ENCODE measurements around the gene EGLN2. TPM values are rescaled to one million over a fixed set of nuclear protein-coding genes. Genes with fewer than 3 reads are reported as not detected.
A peak's percentile ranks its signal among the peaks of the same experiment; 100 is the strongest.

Gene EGLN2
- polyA plus RNA-seq, 1 donor from 2014 or later = 181 TPM

- Mint-ChIP-seq H3K9me3 (no peaks in the 10 kb centered on the region), H3K4me3 (peak overlapping the region in 1 of 4 donors; percentile 54), H3K27ac (peak overlapping the region in 1 of 3 donors; percentile 18)
Observed at GRCh38 chr19:40785526-40785925, 13.5 kb upstream of the EGLN2 start.

GRCh38 chr19:40786060-40787037 lies 12.6 kb upstream of the EGLN2 start:
- H3K4me3 Mint-ChIP-seq = peak overlapping the region in 1 of 4 donors; percentile 54
- H3K27me3 Mint-ChIP-seq = no peaks in the 10 kb centered on the region
- H3K9me3 Mint-ChIP-seq = no peaks in the 10 kb centered on the region
- H3K4me1 Mint-ChIP-seq = peaks cover 0 to 9% (median 8%) of the 10 kb centered on the region in 3 donors
- H3K36me3 Mint-ChIP-seq = peaks cover 5% of the 10 kb centered on the region
- peak overlapping the region in 1 of 3 donors; percentile 59 for H3K27ac Mint-ChIP-seq

More at GRCh38 chr19:40785526-40785925, 13.5 kb upstream of the EGLN2 start:
- Mint-ChIP-seq H3K4me1 (peaks cover 3 to 12% (median 11%) of the 10 kb centered on the region in 3 donors), H3K27me3 (no peaks in the 10 kb centered on the region), H3K36me3 (peaks cover 6% of the 10 kb centered on the region)

DNA sequence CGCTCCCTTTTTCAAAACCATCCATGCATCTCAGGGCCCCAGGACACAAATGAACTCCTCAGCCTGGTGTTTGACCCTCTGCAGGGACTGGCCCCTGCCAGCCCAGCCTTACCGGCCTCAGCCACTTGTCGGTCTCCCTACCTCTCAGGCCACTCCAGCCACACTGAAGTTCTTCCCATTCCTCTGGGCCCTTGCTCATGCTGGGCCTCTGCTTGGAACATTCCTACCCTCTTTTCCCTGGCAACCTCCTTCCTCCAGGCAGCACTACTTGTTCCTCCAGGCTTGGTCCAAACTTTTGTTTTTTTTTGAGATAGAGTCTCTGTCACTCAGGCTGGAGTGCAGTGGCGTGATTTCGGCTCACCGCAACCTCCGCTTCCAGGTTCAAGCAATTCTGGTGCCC lies 7.6 kb upstream of the EGLN2 start:
- Mint-ChIP-seq H3K9me3 (no peaks in the 10 kb centered on the region), H3K36me3 (peaks cover 3% of the 10 kb centered on the region), H3K4me1 (peaks cover 6 to 13% (median 11%) of the 10 kb centered on the region in 3 donors), H3K27ac (peak overlapping the region in 2 of 3 donors; percentile 54 to 70), H3K27me3 (no peaks in the 10 kb centered on the region), H3K4me3 (peak overlapping the region in 1 of 4 donors; percentile 17)

DNA sequence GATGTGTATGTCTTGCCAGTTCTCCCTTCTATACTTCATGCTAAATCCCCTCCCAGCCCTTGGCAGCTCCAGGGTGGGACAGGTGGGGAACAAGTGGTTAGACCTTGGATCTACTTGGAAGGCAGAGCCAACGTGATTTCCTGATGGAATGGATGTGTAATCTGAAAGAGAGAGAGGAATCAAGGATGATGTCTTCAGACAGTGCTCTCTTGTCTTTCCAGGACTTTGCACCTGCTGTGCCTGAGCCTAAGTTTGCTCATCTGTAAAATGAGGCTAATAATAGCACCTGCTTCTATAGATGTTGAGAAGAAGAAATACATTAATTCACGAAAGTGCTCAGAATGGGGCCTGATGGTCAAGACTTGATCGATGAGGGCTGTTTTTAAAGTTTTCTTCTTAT lies 7.0 kb upstream of the EGLN2 start:
- H3K4me1 Mint-ChIP-seq = peaks cover 6 to 14% (median 13%) of the 10 kb centered on the region in 3 donors
- H3K36me3 Mint-ChIP-seq = peaks cover 3% of the 10 kb centered on the region
- no peaks in the 10 kb centered on the region for H3K27me3 Mint-ChIP-seq
- H3K27ac Mint-ChIP-seq = peak overlapping the region in 2 of 3 donors; percentile 14 to 36
- peak overlapping the region in 2 of 4 donors; percentile 4 to 5 for H3K4me3 Mint-ChIP-seq
- H3K9me3 Mint-ChIP-seq = no peaks in the 10 kb centered on the region

DNA sequence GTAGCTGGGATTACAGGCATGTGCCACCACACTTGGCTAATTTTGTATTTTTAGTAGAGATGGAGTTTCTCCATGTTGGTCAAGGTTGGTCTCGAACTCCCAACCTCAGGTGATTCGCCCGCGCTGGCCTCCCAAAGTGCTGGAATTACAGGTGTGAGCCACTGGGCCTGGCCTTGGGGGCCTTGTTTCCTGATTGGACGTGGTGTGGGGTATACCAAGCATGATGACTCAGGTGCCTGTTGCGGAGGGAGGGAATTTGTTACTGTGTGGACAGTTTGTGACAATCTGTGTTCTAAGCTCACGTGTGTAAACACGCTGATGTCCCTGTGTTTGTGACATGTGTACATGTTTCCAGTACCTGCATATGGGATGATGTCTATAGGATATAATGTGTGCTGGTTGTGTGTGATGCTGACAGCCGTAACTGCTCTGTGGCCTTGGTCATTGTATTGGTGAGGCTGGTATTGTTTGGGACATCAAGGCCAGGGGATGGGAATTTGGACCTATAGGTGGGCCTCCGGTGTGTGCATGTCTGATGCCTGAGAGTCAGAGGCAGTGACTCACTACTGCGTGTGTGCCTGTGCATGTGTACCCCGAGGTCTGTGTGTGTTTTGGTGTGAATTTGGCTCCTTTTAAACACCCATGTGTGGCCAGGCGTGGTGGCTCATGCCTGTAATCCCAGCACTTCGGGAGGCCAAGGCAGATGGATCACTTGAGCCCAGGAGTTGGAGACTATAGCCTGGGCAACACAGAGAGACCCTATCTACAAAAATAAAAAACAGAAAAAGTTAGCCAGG lies 1.6 kb upstream of the EGLN2 start:
- Mint-ChIP-seq H3K27ac (peak overlapping the region; percentile 97 to 100 (median 99)), H3K36me3 (peaks cover 10% of the 10 kb centered on the region), H3K27me3 (no peaks in the 10 kb centered on the region), H3K4me3 (peak overlapping the region; percentile 89 to 99 (median 96)), H3K9me3 (no peaks in the 10 kb centered on the region), H3K4me1 (peaks cover 10 to 32% (median 20%) of the 10 kb centered on the region in 3 donors)

- H3K4me3 Mint-ChIP-seq = peak overlapping the region; percentile 93 to 100 (median 98)
- peaks cover 15 to 39% (median 26%) of the 10 kb centered on the region in 3 donors for H3K4me1 Mint-ChIP-seq
- no peaks in the 10 kb centered on the region for H3K27me3 Mint-ChIP-seq
- no peaks in the 10 kb centered on the region for H3K9me3 Mint-ChIP-seq
- peak overlapping the region; percentile 97 to 100 (median 99) for H3K27ac Mint-ChIP-seq
- peaks cover 9% of the 10 kb centered on the region for H3K36me3 Mint-ChIP-seq
Observed at GRCh38 chr19:40797963-40798682, 868 bp upstream of the EGLN2 start.

DNA sequence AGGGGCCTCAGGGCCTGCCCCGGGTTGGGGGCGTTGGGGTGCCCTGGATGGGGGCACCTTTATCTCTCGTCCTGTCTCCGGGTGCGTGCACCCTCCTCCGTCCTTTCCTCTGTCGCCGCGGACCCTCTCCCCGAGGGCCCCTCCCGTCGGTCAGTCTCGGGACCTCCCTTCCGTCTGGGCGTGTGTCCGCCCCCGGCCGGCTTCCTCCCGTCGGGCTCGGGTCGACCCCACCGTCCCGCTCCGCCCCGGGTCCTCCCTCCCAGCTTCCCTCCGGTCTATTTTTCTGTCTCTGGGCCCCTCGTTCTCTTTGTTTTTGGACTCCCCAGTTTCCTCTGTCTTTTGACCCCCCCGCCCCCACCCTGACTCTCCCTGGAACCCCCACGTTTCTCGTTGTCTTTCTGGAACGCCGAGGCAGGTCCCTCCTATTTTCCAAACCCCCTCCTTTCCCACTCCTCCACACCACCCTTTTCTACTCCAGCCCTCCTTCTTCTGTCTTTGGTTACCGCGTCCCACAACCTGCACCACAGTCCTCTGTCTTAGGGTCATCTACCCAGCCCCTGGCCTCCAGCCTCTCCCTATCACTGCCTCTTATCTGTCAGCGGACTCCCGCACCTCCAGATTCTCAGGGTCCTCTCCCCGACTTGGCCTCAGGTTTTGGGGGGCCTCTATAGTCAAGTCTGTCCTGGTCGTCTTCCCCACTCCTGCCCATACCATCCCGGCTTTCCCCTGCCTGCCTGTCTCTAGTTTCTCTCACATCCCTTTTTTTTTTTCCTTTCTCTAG lies 757 bp downstream of the EGLN2 start:
- peak overlapping the region; percentile 88 to 97 (median 94) for H3K4me3 Mint-ChIP-seq
- H3K27me3 Mint-ChIP-seq = no peaks in the 10 kb centered on the region
- peaks cover 11% of the 10 kb centered on the region for H3K36me3 Mint-ChIP-seq
- peaks cover 24 to 55% (median 41%) of the 10 kb centered on the region in 3 donors for H3K4me1 Mint-ChIP-seq
- peak overlapping the region; percentile 83 to 95 (median 86) for H3K27ac Mint-ChIP-seq
- H3K9me3 Mint-ChIP-seq = no peaks in the 10 kb centered on the region

GRCh38 chr19:40800339-40800996 lies 1.5 kb downstream of the EGLN2 start:
- Mint-ChIP-seq H3K27me3 (no peaks in the 10 kb centered on the region), H3K9me3 (no peaks in the 10 kb centered on the region), H3K4me3 (peak overlapping the region; percentile 88 to 97 (median 94)), H3K4me1 (peaks cover 28 to 61% (median 44%) of the 10 kb centered on the region in 3 donors), H3K36me3 (peaks cover 11% of the 10 kb centered on the region), H3K27ac (peak overlapping the region; percentile 83 to 95 (median 86))

GRCh38 chr19:40800997-40801377 lies 2.0 kb downstream of the EGLN2 start:
- Mint-ChIP-seq H3K36me3 (peaks cover 11% of the 10 kb centered on the region), H3K4me3 (peak overlapping the region; percentile 76 to 94 (median 83)), H3K9me3 (no peaks in the 10 kb centered on the region), H3K4me1 (peaks cover 28 to 64% (median 49%) of the 10 kb centered on the region in 3 donors), H3K27me3 (no peaks in the 10 kb centered on the region), H3K27ac (peak overlapping the region in 2 of 3 donors; percentile 90 to 95)

DNA sequence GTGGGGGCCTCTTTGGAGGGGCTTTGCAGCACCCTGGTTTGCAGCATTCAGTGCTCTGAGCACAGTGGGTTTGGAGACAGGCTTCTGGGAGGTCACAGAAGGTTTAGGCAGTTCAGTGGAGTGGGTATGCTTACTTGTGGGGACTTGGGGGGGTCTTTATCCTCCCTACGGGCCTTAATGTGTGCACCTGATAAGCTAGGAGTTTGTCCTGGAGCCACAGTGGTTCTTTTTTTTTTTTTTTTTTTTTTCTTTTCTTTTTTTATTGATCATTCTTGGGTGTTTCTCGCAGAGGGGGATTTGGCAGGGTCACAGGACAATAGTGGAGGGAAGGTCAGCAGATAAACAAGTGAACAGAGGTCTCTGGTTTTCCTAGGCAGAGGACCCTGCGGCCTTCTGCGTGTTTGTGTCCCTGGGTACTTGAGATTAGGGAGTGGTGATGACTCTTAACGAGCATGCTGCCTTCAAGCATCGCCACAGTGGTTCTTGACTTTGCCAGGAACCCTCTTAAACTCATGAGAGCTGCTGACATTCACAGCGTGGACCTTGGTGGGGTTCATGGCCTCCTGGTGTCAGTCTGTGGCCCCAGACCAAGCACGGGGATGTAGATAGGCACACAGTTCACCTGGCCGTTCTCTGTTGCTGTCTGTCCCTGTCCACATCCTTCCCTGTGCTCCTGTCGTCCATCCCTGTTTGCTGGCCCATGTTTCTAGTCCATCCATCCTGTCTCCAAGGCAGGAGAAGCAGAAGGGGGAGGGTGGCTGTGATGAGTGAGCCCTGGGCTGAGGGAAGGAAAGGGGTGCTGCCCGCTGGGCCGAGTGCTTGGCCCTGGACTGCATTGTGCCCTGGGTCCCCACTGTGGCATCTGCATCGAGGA lies 2.7 kb downstream of the EGLN2 start:
- Mint-ChIP-seq H3K4me3 (peak overlapping the region; percentile 76 to 94 (median 88)), H3K27ac (peak overlapping the region; percentile 14 to 90 (median 63)), H3K36me3 (peaks cover 11% of the 10 kb centered on the region), H3K27me3 (no peaks in the 10 kb centered on the region), H3K4me1 (peaks cover 29 to 66% (median 54%) of the 10 kb centered on the region in 3 donors), H3K9me3 (no peaks in the 10 kb centered on the region)

DNA sequence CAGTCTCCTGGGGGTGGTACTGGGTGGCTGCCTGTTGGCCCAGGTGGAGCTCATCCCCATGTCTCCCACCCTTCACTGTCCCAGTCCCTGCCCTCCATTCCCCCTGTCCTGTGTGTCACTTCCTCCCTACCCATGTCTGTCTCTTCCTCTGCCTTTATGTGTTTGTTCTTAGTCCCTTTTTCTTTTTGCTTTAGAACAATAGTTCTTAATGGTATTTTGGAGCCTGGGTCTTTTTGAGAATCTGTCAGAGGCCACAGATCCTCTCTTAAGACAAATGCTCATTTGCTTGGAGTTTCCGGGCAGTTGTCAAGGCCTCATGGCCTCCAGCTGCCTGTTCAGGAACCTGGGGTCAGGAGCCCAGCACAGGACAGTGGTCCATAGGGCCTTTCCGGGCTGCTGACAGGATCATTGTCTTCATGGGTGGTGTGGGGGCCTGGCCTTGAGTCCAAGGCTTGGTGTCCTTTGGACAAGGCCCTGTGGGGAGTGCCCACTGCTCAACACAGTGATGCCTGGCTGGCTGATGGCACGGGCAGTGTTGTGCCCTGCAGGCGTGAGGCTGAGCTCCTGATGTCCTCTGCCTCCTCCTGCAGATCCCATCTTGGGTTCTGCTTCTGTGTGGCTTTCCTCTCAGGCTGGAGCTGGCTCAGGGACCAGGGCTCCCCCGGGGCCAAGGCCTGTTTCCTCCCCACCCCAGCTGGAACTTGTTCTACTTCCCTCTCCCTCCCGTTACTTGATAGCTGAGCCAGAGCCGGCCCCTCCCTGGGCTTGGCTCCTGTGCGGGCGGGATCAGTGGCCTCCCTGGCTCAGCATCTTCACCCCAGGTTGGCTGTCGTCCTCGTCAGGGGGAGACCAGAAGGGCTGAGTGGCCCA lies 3.5 kb downstream of the EGLN2 start:
- Mint-ChIP-seq H3K4me1 (peaks cover 35 to 67% (median 59%) of the 10 kb centered on the region in 3 donors), H3K4me3 (peak overlapping the region; percentile 71 to 94 (median 82)), H3K9me3 (no peaks in the 10 kb centered on the region), H3K27ac (peak overlapping the region; percentile 90 to 98 (median 95)), H3K36me3 (peaks cover 11% of the 10 kb centered on the region), H3K27me3 (no peaks in the 10 kb centered on the region)
